ENCODE data around the gene UCK2. TPM values are rescaled to one million over a fixed set of nuclear protein-coding genes. Genes with fewer than 3 reads are reported as not detected.
A peak's percentile ranks its signal among the peaks of the same experiment; 100 is the strongest.

The UCK2 gene
- total and polyA plus RNA-seq, 9 of the 15 experiments (the other 6 are each of a cell fraction or from before 2014, with no cell fraction given): 71.6 to 145 (median 95.8) TPM

GRCh38 chr1:165828669-165829329 lies 1.4 kb downstream of the UCK2 start (continued):
- no peak for TF ChIP-seq ZNF212 (CRISPR knock-in tag; IDR thresholded peaks at IDR 0.05)
- no peak for TF ChIP-seq CBX5 (IDR thresholded peaks at IDR 0.05; ENCODE audit: borderline replicate concordance, low read depth)
- no peak for TF ChIP-seq ZNF224 (CRISPR knock-in tag; IDR thresholded peaks at IDR 0.05)
- TF ChIP-seq NFE2 (IDR thresholded peaks at IDR 0.05; ENCODE audit: low read depth): no peak
- TF ChIP-seq TBL1XR1 (IDR thresholded peaks at IDR 0.05; ENCODE audit: low read length in 2 of 2): 0 out of 4 replicates have a peak, but pooled peaks of 1 of the 2 experiments have one; percentile 43
- no peak for TF ChIP-seq FOXP4 (CRISPR knock-in tag; IDR thresholded peaks at IDR 0.05; ENCODE audit: borderline replicate concordance)
- TF ChIP-seq MEF2D (tag; conservative IDR thresholded peaks at IDR 0.05; ENCODE audit: low read depth): 0 out of 2 replicates have a peak, but pooled peaks have one; percentile 44
- no peak; the same call in 1 of the 2 replicates for TF ChIP-seq SMARCC2 (IDR thresholded peaks at IDR 0.05; ENCODE audit: low read depth)
- TF ChIP-seq RBFOX2 (IDR thresholded peaks at IDR 0.05; ENCODE audit: low read depth, low read length): no peak
- no peak for TF ChIP-seq SMARCA5 (IDR thresholded peaks at IDR 0.05)
- no peak for TF ChIP-seq RBM17 (IDR thresholded peaks at IDR 0.05; ENCODE audit: borderline replicate concordance, low read depth, low read length)
- no peak for TF ChIP-seq MBD1 (CRISPR knock-in tag; IDR thresholded peaks at IDR 0.05)
- TF ChIP-seq POLR2A (conservative IDR thresholded peaks at IDR 0.05): peak; percentile 77
- no peak for TF ChIP-seq ELK1 (CRISPR knock-in tag; IDR thresholded peaks at IDR 0.05)
- TF ChIP-seq MAFK (IDR thresholded peaks at IDR 0.05; ENCODE audit: low read length): no peak
- TF ChIP-seq MLLT1 (IDR thresholded peaks at IDR 0.05): peak in 1 of 2 experiments; percentile 46; a peak in 1 of 4 replicates
- TF ChIP-seq, protein P1, sequence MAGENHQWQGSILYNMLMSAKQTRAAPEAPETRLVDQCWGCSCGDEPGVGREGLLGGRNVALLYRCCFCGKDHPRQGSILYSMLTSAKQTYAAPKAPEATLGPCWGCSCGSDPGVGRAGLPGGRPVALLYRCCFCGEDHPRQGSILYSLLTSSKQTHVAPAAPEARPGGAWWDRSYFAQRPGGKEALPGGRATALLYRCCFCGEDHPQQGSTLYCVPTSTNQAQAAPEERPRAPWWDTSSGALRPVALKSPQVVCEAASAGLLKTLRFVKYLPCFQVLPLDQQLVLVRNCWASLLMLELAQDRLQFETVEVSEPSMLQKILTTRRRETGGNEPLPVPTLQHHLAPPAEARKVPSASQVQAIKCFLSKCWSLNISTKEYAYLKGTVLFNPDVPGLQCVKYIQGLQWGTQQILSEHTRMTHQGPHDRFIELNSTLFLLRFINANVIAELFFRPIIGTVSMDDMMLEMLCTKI (IDR thresholded peaks at IDR 0.05; ENCODE audit: partially characterized antibody): no peak
- TF ChIP-seq, protein P2, sequence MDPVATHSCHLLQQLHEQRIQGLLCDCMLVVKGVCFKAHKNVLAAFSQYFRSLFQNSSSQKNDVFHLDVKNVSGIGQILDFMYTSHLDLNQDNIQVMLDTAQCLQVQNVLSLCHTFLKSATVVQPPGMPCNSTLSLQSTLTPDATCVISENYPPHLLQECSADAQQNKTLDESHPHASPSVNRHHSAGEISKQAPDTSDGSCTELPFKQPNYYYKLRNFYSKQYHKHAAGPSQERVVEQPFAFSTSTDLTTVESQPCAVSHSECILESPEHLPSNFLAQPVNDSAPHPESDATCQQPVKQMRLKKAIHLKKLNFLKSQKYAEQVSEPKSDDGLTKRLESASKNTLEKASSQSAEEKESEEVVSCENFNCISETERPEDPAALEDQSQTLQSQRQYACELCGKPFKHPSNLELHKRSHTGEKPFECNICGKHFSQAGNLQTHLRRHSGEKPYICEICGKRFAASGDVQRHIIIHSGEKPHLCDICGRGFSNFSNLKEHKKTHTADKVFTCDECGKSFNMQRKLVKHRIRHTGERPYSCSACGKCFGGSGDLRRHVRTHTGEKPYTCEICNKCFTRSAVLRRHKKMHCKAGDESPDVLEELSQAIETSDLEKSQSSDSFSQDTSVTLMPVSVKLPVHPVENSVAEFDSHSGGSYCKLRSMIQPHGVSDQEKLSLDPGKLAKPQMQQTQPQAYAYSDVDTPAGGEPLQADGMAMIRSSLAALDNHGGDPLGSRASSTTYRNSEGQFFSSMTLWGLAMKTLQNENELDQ (CRISPR knock-in tag; IDR thresholded peaks at IDR 0.05; ENCODE audit: borderline replicate concordance): no peak

Measured in K562 (cell line).